Measurements from ENCODE around the gene TRMT1L. TPM values are rescaled to one million over a fixed set of nuclear protein-coding genes. Genes with fewer than 3 reads are reported as not detected.

TRMT1L gene
- polyA plus RNA-seq, 5 donors: 15.1 to 25.7 (median 22.9) TPM

Other genes starting within 250 kb of the TRMT1L start
- gene NIBAN1, start 182.4 kb downstream of the TRMT1L start, polyA plus RNA-seq (ENCODE audit: insufficient read depth in 1 of 5, insufficient read length in 5 of 5, low replicate concordance in 1 of 5): 10 to 100 TPM; 14.4 to 17.2 (median 14.9) TPM
- gene RNF2, start 111.4 kb downstream of the TRMT1L start, polyA plus RNA-seq (ENCODE audit: insufficient read depth in 1 of 5, insufficient read length in 5 of 5, low replicate concordance in 1 of 5): 10 to 100 TPM; 31.5 to 49.7 (median 44.3) TPM
- 10 to 100 TPM in 2 of 5 donors, 1 to 10 TPM in 3; 6.6 to 12.5 (median 9.5) TPM for gene SWT1, start 214 bp upstream of the TRMT1L start, polyA plus RNA-seq (ENCODE audit: insufficient read depth in 1 of 5, insufficient read length in 5 of 5, low replicate concordance in 1 of 5)
- 100 to 1,000 TPM; 122 to 211 (median 200) TPM for gene IVNS1ABP, start 160.3 kb upstream of the TRMT1L start, polyA plus RNA-seq (ENCODE audit: insufficient read depth in 1 of 5, insufficient read length in 5 of 5, low replicate concordance in 1 of 5)